ENCODE results near the gene C11orf21.

DNA sequence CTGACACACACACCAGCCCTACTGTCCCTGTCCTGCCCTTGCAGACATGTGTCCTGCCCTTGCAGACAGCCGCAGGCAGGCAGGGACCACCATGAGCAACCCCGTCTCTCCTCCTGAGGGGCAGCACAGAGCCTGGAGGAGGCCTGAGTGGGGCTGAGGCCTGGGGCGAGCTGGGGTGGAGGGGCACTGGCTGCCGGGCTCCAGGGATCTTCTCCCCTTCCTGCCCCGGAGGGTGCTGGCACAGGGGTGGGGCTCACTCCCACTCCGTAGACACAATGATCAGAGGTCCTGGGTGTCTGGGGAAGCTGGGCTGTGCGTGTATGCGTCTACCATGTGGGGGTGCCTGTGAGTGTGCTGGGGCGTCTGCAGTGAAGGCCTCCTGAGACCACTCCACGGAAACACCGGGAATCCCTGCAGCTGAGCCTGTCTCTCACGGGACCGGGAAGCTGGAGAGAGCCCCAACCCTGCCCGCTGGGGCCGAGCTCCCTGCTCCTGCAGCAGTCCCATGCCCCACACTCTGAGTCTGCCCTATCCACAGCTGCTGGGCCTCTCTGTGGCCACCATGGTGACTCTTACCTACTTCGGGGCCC is 683 bp upstream of the C11orf21 start:
- no peak for TF ChIP-seq POLR2A (IDR thresholded peaks at IDR 0.05)
- peak in 1 of 6 experiments; percentile 10 for TF ChIP-seq CTCF (IDR thresholded peaks at IDR 0.05)

Data from upper lobe of left lung (tissue), 4 donors.